K562 (cell line): Measurements from ENCODE around the gene ABHD16A. TPM values are rescaled to one million over a fixed set of nuclear protein-coding genes. Genes with fewer than 3 reads are reported as not detected.

Experiments
- KDM2B ChIP-seq: fragments of 250-450 bp; sonication (Bioruptor Pico); IDR thresholded peaks from 2 replicates; pipeline ENCODE4 v1.8.0; 2021; ENCODE audit warnings: mild to moderate bottlenecking, moderate library complexity
- MIER1 ChIP-seq: fragments of 450-650 bp; IDR thresholded peaks from 2 replicates; pipeline ENCODE4 v1.6.1; 2016; ENCODE audit warnings: antibody characterized with exemption, mild to moderate bottlenecking, low read depth
- NCOR1 ChIP-seq: fragments of 450-650 bp; IDR thresholded peaks from 2 replicates; pipeline ENCODE4 v1.6.1; 2016; ENCODE audit warnings: mild to moderate bottlenecking, moderate library complexity
- SLC30A9 ChIP-seq: fragments of 250-450 bp; sonication (Bioruptor Pico); IDR thresholded peaks from 2 replicates; pipeline ENCODE4 v1.8.0; 2022; ENCODE audit warnings: mild to moderate bottlenecking, moderate library complexity
- SMAD3 ChIP-seq: fragments of 450-650 bp; formaldehyde crosslinking; conservative IDR thresholded peaks from 2 replicates; pipeline ENCODE4 v1.4.0; 2020; ENCODE audit warnings: mild to moderate bottlenecking
- SMARCC2 ChIP-seq: fragments of 450-650 bp; IDR thresholded peaks from 2 replicates; pipeline ENCODE4 v1.6.1; 2017; ENCODE audit warnings: antibody characterized with exemption, moderate library complexity, mild to moderate bottlenecking, low read depth
- TEAD2 ChIP-seq: fragments of 450-650 bp; IDR thresholded peaks from 2 replicates; pipeline ENCODE4 v1.6.1; 2016; ENCODE audit warnings: missing genetic modification characterization, control low read depth, missing compliant biosample characterization
- TOE1 ChIP-seq, 2 experiments: fragments of 450-650 bp in 1 of 2; sonication (generic) in 1 of 2; formaldehyde crosslinking in 1 of 2; IDR thresholded peaks; 2 replicates each; pipeline versions ENCODE4 v1.7.1 to v1.8.0; 2016 to 2022; ENCODE audit warnings: borderline replicate concordance in 2 of 2, mild to moderate bottlenecking in 2 of 2, antibody characterized with exemption in 1 of 2, inconsistent platforms in 1 of 2, low read depth in 1 of 2, missing genetic modification reagents in 1 of 2, moderate library complexity in 1 of 2
- ZKSCAN8 ChIP-seq: fragments of 200-800 bp; sonication (Bioruptor generic); IDR thresholded peaks from 2 replicates; pipeline ENCODE4 v1.6.1; 2016; ENCODE audit warnings: missing genetic modification characterization, missing compliant biosample characterization
- ZNF12 ChIP-seq: sonication (generic); formaldehyde crosslinking; IDR thresholded peaks from 2 replicates; pipeline ENCODE4 v1.4.0; 2020; ENCODE audit warnings: mild to moderate bottlenecking, missing genetic modification reagents
- ZNF217 ChIP-seq: sonication (generic); formaldehyde crosslinking; IDR thresholded peaks from 2 replicates; pipeline ENCODE4 v1.8.0; 2022; ENCODE audit warnings: mild to moderate bottlenecking, missing genetic modification reagents
- ZNF408 ChIP-seq: fragments of 250-450 bp; sonication (Bioruptor Pico); IDR thresholded peaks from 2 replicates; pipeline ENCODE4 v1.4.0; 2020; ENCODE audit warnings: low read depth, mild to moderate bottlenecking, moderate library complexity
- polyA plus RNA-seq, 8 experiments: library from polyadenylated mRNA; depleted of rRNA in 4 of 8; stranded (reverse) in 5 of 8; unstranded in 3 of 8; fragments of >200 nt; fragmentation: Nextera tagmentation in 2 of 8; fragmentation: Illumina TruSeq in 1 of 8; extraction: Ambion mirVana in 2 of 8; extraction: Trizol in 1 of 8; gene quantifications; 2 replicates each; pipeline versions ENCODE4 v1.2.1 to v1.2.3, GENCODE V29; 2011 to 2014; ENCODE audit warnings: inconsistent platforms in 1 of 8, missing spikeins in 1 of 8
- total RNA-seq, 7 experiments: library from RNA; depleted of rRNA in 6 of 7; stranded (reverse); fragments of >200 nt in 6 of 7; fragmentation: Illumina TruSeq in 2 of 7; extraction: Trizol in 2 of 7; gene quantifications; 2 replicates each; pipeline versions ENCODE4 v1.2.1 to v1.2.3, GENCODE V29; 2011 to 2021; ENCODE audit warnings: low replicate concordance in 1 of 7
- TF ChIP-seq, protein P1 (sequence below): fragments of 200-800 bp; sonication (Bioruptor generic); IDR thresholded peaks from 2 replicates; pipeline ENCODE4 v1.6.1; 2016; ENCODE audit warnings: missing genetic modification characterization, missing compliant biosample characterization
- TF ChIP-seq, protein P2 (sequence below): fragments of 250-450 bp; sonication (Bioruptor Pico); IDR thresholded peaks from 2 replicates; pipeline ENCODE4 v1.5.1; 2021; ENCODE audit warnings: mild to moderate bottlenecking
- TF ChIP-seq, protein P3 (sequence below): fragments of 450-650 bp; formaldehyde crosslinking; IDR thresholded peaks from 2 replicates; pipeline ENCODE4 v1.4.0; 2022; ENCODE audit warnings: missing genetic modification characterization
- TF ChIP-seq, protein P4 (sequence below): fragments of 250-450 bp; sonication (Bioruptor Pico); IDR thresholded peaks from 2 replicates; pipeline ENCODE4 v1.4.0; 2020; ENCODE audit warnings: mild to moderate bottlenecking, moderate library complexity

The ABHD16A gene
- total and polyA plus RNA-seq, 9 of the 15 experiments (the other 6 are each of a cell fraction or from before 2014, with no cell fraction given), result 25.8 to 120 (median 81.6) TPM

DNA sequence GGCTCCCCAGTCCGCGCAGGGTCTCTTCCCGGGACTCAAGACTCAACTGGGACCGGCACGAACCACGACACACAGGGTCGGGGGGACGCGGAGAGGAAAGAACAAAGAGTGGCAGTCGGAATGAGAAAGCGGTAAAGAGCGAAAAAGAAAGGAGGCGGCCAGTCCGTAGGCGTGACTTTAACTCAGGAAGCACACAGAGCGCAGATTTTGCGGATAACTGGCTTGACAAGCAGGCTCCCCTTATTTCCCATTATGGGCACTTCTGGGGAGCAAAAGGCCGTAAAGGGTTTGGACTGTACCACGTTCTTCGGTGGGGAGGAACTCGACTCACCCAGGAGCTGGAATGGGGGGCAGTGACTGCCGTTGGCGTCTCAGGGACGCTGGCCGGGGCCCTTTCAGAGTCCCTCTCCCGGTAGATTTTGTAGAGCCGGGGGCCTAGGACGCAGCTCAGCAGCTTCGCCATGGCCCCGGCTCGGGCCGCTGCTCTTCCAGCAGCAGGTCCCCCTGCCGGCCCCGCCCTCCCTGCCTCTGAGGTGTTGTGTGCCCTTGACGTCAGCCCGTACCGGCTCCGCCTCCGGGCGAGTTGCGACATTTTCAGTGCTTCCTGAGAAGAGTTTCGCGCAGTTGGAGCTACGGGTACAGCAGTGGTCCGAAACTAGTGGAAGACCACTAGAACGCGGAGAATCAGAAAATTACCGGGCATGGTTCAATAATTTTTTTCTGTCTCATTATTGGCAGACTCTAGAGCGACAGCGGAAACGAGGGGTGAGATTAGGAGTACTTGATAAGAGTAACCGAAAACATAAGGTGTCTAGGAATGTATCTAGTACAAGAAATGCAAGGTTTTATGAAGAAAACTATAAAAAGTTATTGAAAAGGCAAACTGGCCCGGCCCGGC lies at the start of gene ABHD16A (continued):
- peak; percentile 92 for TF ChIP-seq TOE1 (IDR thresholded peaks at IDR 0.05; ENCODE audit: borderline replicate concordance)
- TF ChIP-seq TOE1 (CRISPR knock-in tag; IDR thresholded peaks at IDR 0.05; ENCODE audit: borderline replicate concordance, low read depth), result no peak; the same call in 1 of the 2 replicates
- no peak for TF ChIP-seq SLC30A9 (CRISPR knock-in tag)
- peak; percentile 82 for TF ChIP-seq SMARCC2
- TF ChIP-seq KDM2B, result 0 out of 2 replicates have a peak, but pooled peaks have one; percentile 9
- no peak for TF ChIP-seq ZNF408 (CRISPR knock-in tag)
- TF ChIP-seq, protein P1, sequence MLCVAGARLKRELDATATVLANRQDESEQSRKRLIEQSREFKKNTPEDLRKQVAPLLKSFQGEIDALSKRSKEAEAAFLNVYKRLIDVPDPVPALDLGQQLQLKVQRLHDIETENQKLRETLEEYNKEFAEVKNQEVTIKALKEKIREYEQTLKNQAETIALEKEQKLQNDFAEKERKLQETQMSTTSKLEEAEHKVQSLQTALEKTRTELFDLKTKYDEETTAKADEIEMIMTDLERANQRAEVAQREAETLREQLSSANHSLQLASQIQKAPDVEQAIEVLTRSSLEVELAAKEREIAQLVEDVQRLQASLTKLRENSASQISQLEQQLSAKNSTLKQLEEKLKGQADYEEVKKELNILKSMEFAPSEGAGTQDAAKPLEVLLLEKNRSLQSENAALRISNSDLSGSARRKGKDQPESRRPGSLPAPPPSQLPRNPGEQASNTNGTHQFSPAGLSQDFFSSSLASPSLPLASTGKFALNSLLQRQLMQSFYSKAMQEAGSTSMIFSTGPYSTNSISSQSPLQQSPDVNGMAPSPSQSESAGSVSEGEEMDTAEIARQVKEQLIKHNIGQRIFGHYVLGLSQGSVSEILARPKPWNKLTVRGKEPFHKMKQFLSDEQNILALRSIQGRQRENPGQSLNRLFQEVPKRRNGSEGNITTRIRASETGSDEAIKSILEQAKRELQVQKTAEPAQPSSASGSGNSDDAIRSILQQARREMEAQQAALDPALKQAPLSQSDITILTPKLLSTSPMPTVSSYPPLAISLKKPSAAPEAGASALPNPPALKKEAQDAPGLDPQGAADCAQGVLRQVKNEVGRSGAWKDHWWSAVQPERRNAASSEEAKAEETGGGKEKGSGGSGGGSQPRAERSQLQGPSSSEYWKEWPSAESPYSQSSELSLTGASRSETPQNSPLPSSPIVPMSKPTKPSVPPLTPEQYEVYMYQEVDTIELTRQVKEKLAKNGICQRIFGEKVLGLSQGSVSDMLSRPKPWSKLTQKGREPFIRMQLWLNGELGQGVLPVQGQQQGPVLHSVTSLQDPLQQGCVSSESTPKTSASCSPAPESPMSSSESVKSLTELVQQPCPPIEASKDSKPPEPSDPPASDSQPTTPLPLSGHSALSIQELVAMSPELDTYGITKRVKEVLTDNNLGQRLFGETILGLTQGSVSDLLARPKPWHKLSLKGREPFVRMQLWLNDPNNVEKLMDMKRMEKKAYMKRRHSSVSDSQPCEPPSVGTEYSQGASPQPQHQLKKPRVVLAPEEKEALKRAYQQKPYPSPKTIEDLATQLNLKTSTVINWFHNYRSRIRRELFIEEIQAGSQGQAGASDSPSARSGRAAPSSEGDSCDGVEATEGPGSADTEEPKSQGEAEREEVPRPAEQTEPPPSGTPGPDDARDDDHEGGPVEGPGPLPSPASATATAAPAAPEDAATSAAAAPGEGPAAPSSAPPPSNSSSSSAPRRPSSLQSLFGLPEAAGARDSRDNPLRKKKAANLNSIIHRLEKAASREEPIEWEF (CRISPR knock-in tag), result peak; percentile 99
- TF ChIP-seq, protein P2, sequence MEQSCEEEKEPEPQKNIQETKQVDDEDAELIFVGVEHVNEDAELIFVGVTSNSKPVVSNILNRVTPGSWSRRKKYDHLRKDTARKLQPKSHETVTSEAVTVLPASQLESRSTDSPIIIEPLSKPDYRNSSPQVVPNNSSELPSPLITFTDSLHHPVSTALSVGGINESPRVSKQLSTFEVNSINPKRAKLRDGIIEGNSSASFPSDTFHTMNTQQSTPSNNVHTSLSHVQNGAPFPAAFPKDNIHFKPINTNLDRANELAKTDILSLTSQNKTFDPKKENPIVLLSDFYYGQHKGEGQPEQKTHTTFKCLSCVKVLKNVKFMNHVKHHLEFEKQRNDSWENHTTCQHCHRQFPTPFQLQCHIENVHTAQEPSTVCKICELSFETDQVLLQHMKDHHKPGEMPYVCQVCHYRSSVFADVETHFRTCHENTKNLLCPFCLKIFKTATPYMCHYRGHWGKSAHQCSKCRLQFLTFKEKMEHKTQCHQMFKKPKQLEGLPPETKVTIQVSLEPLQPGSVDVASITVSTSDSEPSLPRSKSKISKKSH (CRISPR knock-in tag), result no peak
- TF ChIP-seq NCOR1, result no peak; the same call in 1 of the 2 replicates
- TF ChIP-seq SMAD3 (CRISPR knock-in tag), result peak; percentile 8; the same call in 1 of the 2 replicates
- TF ChIP-seq ZNF217 (CRISPR knock-in tag), result no peak; the same call in 1 of the 2 replicates
- 0 out of 2 replicates have a peak, but pooled peaks have one; percentile 53 for TF ChIP-seq ZKSCAN8 (CRISPR knock-in tag)
- TF ChIP-seq, protein P3, sequence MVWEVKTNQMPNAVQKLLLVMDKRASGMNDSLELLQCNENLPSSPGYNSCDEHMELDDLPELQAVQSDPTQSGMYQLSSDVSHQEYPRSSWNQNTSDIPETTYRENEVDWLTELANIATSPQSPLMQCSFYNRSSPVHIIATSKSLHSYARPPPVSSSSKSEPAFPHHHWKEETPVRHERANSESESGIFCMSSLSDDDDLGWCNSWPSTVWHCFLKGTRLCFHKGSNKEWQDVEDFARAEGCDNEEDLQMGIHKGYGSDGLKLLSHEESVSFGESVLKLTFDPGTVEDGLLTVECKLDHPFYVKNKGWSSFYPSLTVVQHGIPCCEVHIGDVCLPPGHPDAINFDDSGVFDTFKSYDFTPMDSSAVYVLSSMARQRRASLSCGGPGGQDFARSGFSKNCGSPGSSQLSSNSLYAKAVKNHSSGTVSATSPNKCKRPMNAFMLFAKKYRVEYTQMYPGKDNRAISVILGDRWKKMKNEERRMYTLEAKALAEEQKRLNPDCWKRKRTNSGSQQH (CRISPR knock-in tag), result no peak; the same call in 1 of the 2 replicates
- TF ChIP-seq ZNF12 (CRISPR knock-in tag), result no peak
- no peak; the same call in 1 of the 2 replicates for TF ChIP-seq MIER1
- TF ChIP-seq, protein P4, sequence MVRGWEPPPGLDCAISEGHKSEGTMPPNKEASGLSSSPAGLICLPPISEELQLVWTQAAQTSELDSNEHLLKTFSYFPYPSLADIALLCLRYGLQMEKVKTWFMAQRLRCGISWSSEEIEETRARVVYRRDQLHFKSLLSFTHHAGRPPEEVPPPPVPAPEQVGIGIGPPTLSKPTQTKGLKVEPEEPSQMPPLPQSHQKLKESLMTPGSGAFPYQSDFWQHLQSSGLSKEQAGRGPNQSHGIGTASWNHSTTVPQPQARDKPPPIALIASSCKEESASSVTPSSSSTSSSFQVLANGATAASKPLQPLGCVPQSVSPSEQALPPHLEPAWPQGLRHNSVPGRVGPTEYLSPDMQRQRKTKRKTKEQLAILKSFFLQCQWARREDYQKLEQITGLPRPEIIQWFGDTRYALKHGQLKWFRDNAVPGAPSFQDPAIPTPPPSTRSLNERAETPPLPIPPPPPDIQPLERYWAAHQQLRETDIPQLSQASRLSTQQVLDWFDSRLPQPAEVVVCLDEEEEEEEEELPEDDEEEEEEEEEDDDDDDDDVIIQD (CRISPR knock-in tag), result no peak; the same call in 1 of the 2 replicates
- no peak; the same call in 1 of the 2 replicates for TF ChIP-seq TEAD2
